NB4 (cell line): Measurements from ENCODE around the gene KAT2A.

Experiments used
- CTCF ChIP-seq: IDR thresholded peaks from one replicate; pipeline ENCODE4 v1.5.1; 2012; ENCODE audit warnings: low read depth, low read length
- POLR2A ChIP-seq: IDR thresholded peaks from 2 replicates; pipeline ENCODE4 v1.6.1; 2011; ENCODE audit warnings: mild to moderate bottlenecking; ENCODE audit not compliant: insufficient read length; ENCODE audit errors: extremely low read depth

GRCh38 chr17:42136654-42137051 is 15.5 kb upstream of the KAT2A start:
- no peak for TF ChIP-seq POLR2A
- no peak for TF ChIP-seq CTCF
